ENCODE measurements around the gene ZNF385B. TPM values are rescaled to one million over a fixed set of nuclear protein-coding genes. Genes with fewer than 3 reads are reported as not detected.

The ZNF385B gene
- total and polyA plus RNA-seq, 4 donors = 3.0 to 7.2 (median 3.9) TPM

- TF ChIP-seq ZBTB33 (IDR thresholded peaks at IDR 0.05) (no peak), JUND (IDR thresholded peaks at IDR 0.05) (no peak), NR2F2 (IDR thresholded peaks at IDR 0.05) (no peak), ATF3 (IDR thresholded peaks at IDR 0.05) (no peak), SP1 (IDR thresholded peaks at IDR 0.05) (no peak), RAD21 (IDR thresholded peaks at IDR 0.05) (no peak), FOXA1 (IDR thresholded peaks at IDR 0.05) (no peak), YY1 (IDR thresholded peaks at IDR 0.05) (no peak), RXRA (IDR thresholded peaks at IDR 0.05) (no peak), EGR1 (IDR thresholded peaks at IDR 0.05; ENCODE audit: low read depth in 2 of 2) (no peak), GABPA (IDR thresholded peaks at IDR 0.05 in 1 of 2, conservative IDR thresholded peaks at IDR 0.05 in 1 of 2) (no peak), HNF4G (IDR thresholded peaks at IDR 0.05) (no peak)
- TF ChIP-seq, protein P1, sequence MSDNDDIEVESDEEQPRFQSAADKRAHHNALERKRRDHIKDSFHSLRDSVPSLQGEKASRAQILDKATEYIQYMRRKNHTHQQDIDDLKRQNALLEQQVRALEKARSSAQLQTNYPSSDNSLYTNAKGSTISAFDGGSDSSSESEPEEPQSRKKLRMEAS (IDR thresholded peaks at IDR 0.05) = no peak
Measured at GRCh38 chr2:179826297-179826696, 35.1 kb downstream of the ZNF385B start (continued).

- Histone ChIP-seq H3K9me3 (ENCODE audit: control insufficient read depth in 4 of 4, low read length in 3 of 4) (no peaks in the 10 kb centered on the region), H3K4me1 (ENCODE audit: control insufficient read depth in 4 of 4, insufficient read depth in 4 of 4, low read length in 3 of 4) (no peaks in the 10 kb centered on the region), H3K36me3 (ENCODE audit: control insufficient read depth in 4 of 4, insufficient read depth in 3 of 4, low read depth in 1 of 4, low read length in 3 of 4) (no peaks in the 10 kb centered on the region), H3K27ac (ENCODE audit: low read depth in 1 of 2, low read length in 2 of 2) (no peak overlapping the region), H3K9ac (ENCODE audit: low read depth in 1 of 2, low read length in 2 of 2) (no peak overlapping the region), H3K27me3 (ENCODE audit: control insufficient read depth in 4 of 4, insufficient read depth in 4 of 4, low read length in 3 of 4) (no peaks in the 10 kb centered on the region), H3K4me3 (ENCODE audit: low read depth in 1 of 3, low read length in 3 of 3) (no peak overlapping the region)
- WGBS = 89% methylated on average over 3 of the region's 3 CpGs
- no peak for DNase-seq (ENCODE audit: low spot score)
- TF ChIP-seq HNF4A (conservative IDR thresholded peaks at IDR 0.05) = no peak
- no peak for TF ChIP-seq FOXA2 (IDR thresholded peaks at IDR 0.05)
- no peak for TF ChIP-seq HNF4G (IDR thresholded peaks at IDR 0.05)
- no peak for TF ChIP-seq SP1 (IDR thresholded peaks at IDR 0.05)
Measured at GRCh38 chr2:179825494-179825893, 35.9 kb downstream of the ZNF385B start.

GRCh38 chr2:179824961-179825360, 36.5 kb downstream of the ZNF385B start:
- no peak for TF ChIP-seq YY1 (IDR thresholded peaks at IDR 0.05)
- no peak for TF ChIP-seq TAF1 (conservative IDR thresholded peaks at IDR 0.05)
- WGBS = 92% methylated on average over 1 of the region's 1 CpG
- H3K9me3 ChIP-seq (ENCODE audit: control insufficient read depth in 4 of 4, low read length in 3 of 4) = no peaks in the 10 kb centered on the region

GRCh38 chr2:179822540-179822939, 38.9 kb downstream of the ZNF385B start:
- no peak overlapping the region for H3K27ac ChIP-seq (ENCODE audit: low read depth in 1 of 2, low read length in 2 of 2)
- no peak overlapping the region for H3K9ac ChIP-seq (ENCODE audit: low read depth in 1 of 2, low read length in 2 of 2)
- no peaks in the 10 kb centered on the region for H3K9me3 ChIP-seq (ENCODE audit: control insufficient read depth in 4 of 4, low read length in 3 of 4)
- H3K4me1 ChIP-seq (ENCODE audit: control insufficient read depth in 4 of 4, insufficient read depth in 4 of 4, low read length in 3 of 4) = peaks cover 0 to 5% (median 0%) of the 10 kb centered on the region in 4 donors
- no peak overlapping the region for H3K4me3 ChIP-seq (ENCODE audit: low read depth in 1 of 3, low read length in 3 of 3)
- H3K27me3 ChIP-seq (ENCODE audit: control insufficient read depth in 4 of 4, insufficient read depth in 4 of 4, low read length in 3 of 4) = no peaks in the 10 kb centered on the region
- no peak for DNase-seq (ENCODE audit: low spot score)
- TF ChIP-seq SP1 (IDR thresholded peaks at IDR 0.05) (no peak), ATF3 (IDR thresholded peaks at IDR 0.05) (no peak), RAD21 (IDR thresholded peaks at IDR 0.05) (no peak), NR2F2 (IDR thresholded peaks at IDR 0.05) (no peak), YY1 (IDR thresholded peaks at IDR 0.05) (no peak), FOXA2 (IDR thresholded peaks at IDR 0.05) (no peak), RXRA (IDR thresholded peaks at IDR 0.05) (no peak), TAF1 (conservative IDR thresholded peaks at IDR 0.05) (no peak)
- no peaks in the 10 kb centered on the region for H3K36me3 ChIP-seq (ENCODE audit: control insufficient read depth in 4 of 4, insufficient read depth in 3 of 4, low read depth in 1 of 4, low read length in 3 of 4)
- WGBS = 91% methylated on average over 1 of the region's 1 CpG

More at GRCh38 chr2:179824961-179825360, 36.5 kb downstream of the ZNF385B start:
- DNase-seq (ENCODE audit: low spot score) = no peak
- H3K9ac ChIP-seq (ENCODE audit: low read depth in 1 of 2, low read length in 2 of 2) = no peak overlapping the region
- H3K27ac ChIP-seq (ENCODE audit: low read depth in 1 of 2, low read length in 2 of 2) = no peak overlapping the region
- no peaks in the 10 kb centered on the region for H3K27me3 ChIP-seq (ENCODE audit: control insufficient read depth in 4 of 4, insufficient read depth in 4 of 4, low read length in 3 of 4)
- no peak overlapping the region for H3K4me3 ChIP-seq (ENCODE audit: low read depth in 1 of 3, low read length in 3 of 3)
- no peaks in the 10 kb centered on the region for H3K4me1 ChIP-seq (ENCODE audit: control insufficient read depth in 4 of 4, insufficient read depth in 4 of 4, low read length in 3 of 4)
- H3K36me3 ChIP-seq (ENCODE audit: control insufficient read depth in 4 of 4, insufficient read depth in 3 of 4, low read depth in 1 of 4, low read length in 3 of 4) = no peaks in the 10 kb centered on the region
